Activated CD4-positive, alpha-beta T cell treated with anti-CD3 and anti-CD28 coated beads for 4 hours (primary cell): ENCODE measurements around the gene ALDOC.
A peak's percentile ranks its signal among the peaks of the same experiment; 100 is the strongest.
"Not testable (repeated sequence)": the region's sequence is repeated elsewhere in the genome, so short reads cannot be mapped to it uniquely, and the experiment has no call there.

Source experiments
- DNase-seq, 2 donors: peaks; one replicate each; pipeline ENCODE4 v3.0.0-alpha.2; 2020

ALDOC gene

GRCh38 chr17:28576758-28577465 lies at the start of gene ALDOC:
Gene ALDOC (minus strand): TSS chr17:28576895. CDS start chr17:28575532, 1,363 bp downstream.
- DNase-seq, result peak; percentile 97 to 99

- DNase-seq, result no peak
These were observed 47.5 kb upstream of the ALDOC start for GRCh38 chr17:28624148-28624547.

GRCh38 chr17:28623696-28624095 lies 47.0 kb upstream of the ALDOC start:
- no peak for DNase-seq

- no peak for DNase-seq
These were observed 45.5 kb upstream of the ALDOC start for GRCh38 chr17:28622186-28622585.

GRCh38 chr17:28620010-28620409 lies 43.3 kb upstream of the ALDOC start:
- DNase-seq, result no peak

GRCh38 chr17:28618464-28618863 lies 41.8 kb upstream of the ALDOC start:
- no peak for DNase-seq

GRCh38 chr17:28616281-28616680 lies 39.6 kb upstream of the ALDOC start:
- DNase-seq, result no peak

GRCh38 chr17:28615260-28615940 lies 38.7 kb upstream of the ALDOC start:
- DNase-seq, result no peak

- no peak for DNase-seq
These were observed 37.3 kb upstream of the ALDOC start, which contains the start of gene RSKR for GRCh38 chr17:28613931-28614381. Gene RSKR (minus strand): TSS chr17:28614185. CDS start chr17:28614161, 24 bp downstream.

- peak; percentile 22 to 58 for DNase-seq
These were observed 36.5 kb upstream of the ALDOC start for GRCh38 chr17:28612936-28613872.

GRCh38 chr17:28612531-28612930 lies 35.8 kb upstream of the ALDOC start:
- no peak for DNase-seq

GRCh38 chr17:28610376-28610775 lies 33.7 kb upstream of the ALDOC start:
- no peak for DNase-seq

- not testable (repeated sequence) for DNase-seq
These were observed 27.3 kb upstream of the ALDOC start for GRCh38 chr17:28604031-28604430.

- peak; percentile 66 to 68 for DNase-seq
These were observed 22.9 kb upstream of the ALDOC start for GRCh38 chr17:28599311-28600184.

- DNase-seq, result peak; percentile 91 to 93
These were observed 22.2 kb upstream of the ALDOC start, which contains the start of gene SPAG5 for GRCh38 chr17:28598799-28599310. Gene SPAG5 (minus strand): TSS chr17:28599025. CDS start chr17:28598946, 79 bp downstream.

GRCh38 chr17:28598389-28598788 lies 21.7 kb upstream of the ALDOC start:
- DNase-seq, result no peak

- no peak for DNase-seq
These were observed 21.1 kb upstream of the ALDOC start for GRCh38 chr17:28597606-28598383.

- DNase-seq, result no peak
These were observed 15.6 kb upstream of the ALDOC start for GRCh38 chr17:28592260-28592659.

- DNase-seq, result no peak
These were observed 9.2 kb upstream of the ALDOC start for GRCh38 chr17:28585851-28586250.

- no peak for DNase-seq
These were observed 7.7 kb upstream of the ALDOC start for GRCh38 chr17:28584434-28584833.

GRCh38 chr17:28582513-28582912 lies 5.8 kb upstream of the ALDOC start:
- DNase-seq, result no peak
